HG03066 (cell line): ENCODE measurements around the gene IKZF1.

Source experiments
- ATAC-seq: cut with Tn5 transposase; IDR thresholded peaks from one replicate; pipeline ENCODE4 v1.9.1; 2021; ENCODE audit warnings: low read depth; ENCODE audit not compliant: unreplicated experiment

The IKZF1 gene

DNA sequence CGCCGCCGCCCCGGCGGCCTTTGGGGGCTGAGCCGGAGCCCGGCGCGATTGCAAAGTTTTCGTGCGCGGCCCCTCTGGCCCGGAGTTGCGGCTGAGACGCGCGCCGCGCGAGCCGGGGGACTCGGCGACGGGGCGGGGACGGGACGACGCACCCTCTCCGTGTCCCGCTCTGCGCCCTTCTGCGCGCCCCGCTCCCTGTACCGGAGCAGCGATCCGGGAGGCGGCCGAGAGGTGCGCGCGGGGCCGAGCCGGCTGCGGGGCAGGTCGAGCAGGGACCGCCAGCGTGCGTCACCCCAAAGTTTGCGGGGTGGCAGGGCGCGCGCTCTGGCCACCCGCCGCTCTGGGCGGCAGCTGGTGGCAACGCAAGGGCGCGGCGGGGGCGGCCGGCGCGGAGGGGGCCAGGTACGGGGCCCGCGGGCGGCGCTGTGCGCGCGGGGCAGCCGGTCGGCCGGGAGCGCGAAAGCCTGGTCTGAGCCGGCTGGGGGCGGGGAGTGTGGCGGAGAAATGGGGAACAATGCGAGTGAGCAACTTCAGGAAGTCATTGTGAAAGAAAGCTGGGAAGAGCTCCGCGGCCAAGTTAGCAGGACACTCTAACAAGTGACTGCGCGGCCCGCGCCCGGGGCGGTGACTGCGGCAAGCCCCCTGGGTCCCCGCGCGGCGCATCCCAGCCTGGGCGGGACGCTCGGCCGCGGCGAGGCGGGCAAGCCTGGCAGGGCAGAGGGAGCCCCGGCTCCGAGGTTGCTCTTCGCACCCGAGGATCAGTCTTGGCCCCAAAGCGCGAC, at the start of gene IKZF1:
IKZF1 (plus strand) TSS at position 588 of the 782 bp plus-strand sequence. CDS start 14,346 bp downstream, outside the sequence.
- ATAC-seq = peak; percentile 39

DNA sequence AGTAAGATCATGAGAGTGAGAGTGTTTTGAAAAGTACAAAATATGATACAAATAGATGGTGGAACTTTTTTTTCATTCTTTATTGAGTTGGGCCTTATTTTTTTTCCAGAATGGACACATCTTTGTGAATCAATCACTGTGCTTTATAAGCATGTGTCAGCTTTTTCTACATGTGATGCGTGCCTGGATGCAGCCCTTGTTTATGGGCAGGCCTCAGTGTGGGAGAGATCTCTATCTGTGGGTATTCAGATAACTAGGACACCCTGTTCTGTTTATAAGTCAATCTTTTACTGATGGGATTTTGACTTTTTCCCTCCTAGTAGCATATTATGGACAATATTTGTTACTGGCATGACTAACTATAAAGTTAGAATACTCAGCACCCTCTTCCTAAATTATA, 42.9 kb upstream of the IKZF1 start:
- ATAC-seq = no peak

DNA sequence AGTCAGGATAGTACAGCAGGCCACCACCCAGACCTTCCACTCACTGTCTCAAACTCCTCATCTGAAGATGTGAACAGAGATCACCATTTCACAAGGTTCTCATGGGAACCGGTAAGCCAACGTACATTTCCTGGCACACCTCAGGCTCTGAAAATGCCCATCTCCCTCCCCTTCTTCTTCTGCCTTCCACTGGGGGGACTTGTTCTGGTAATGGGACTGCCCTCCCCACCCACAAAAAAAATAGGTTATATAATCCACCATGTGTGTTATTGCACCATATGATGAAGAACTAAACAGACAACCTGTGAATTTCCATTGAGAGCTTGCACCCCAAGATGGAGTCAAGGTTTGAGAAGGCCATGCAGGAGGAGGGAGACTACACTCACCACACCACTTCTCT, 42.1 kb upstream of the IKZF1 start:
- ATAC-seq = no peak

DNA sequence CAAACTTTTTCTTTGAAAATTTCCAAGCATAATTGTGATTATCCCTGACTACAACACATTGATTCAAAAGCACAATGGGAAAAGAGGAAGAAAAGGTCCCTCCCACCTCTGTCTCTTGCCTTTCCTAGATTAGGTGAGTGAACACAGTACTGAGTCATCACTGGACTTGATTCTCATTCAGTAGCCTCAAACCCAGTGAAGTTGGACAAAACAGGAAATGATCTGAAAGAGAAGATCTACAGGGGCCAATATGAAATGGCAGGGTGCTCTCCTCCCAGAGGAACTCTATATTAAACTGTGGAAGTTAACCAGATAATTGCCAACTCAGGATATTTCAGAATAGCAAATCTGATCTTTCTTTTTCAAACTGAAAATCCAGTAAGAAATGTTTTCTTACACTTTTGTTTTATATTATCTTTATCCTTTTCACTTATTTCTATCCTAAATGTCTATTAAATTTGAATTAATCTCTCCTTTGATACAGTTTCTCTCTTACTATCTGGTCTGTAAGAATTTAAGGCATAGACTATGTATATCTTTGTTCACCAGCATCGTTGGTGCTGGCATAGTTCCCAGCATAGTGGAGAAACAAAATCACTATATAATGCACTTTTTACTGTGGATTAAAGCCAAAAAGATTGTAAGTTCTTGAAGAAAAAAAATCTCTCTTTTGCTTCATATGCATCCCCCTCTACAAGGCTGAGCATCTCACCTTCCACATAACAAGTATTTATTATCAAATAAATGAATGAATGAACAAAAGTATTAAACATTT, 41.4 kb upstream of the IKZF1 start:
- peak; percentile 44 for ATAC-seq

GRCh38 chr7:50264908-50265307, 39.6 kb upstream of the IKZF1 start:
- no peak for ATAC-seq

- ATAC-seq = no peak
Observed at GRCh38 chr7:50265968-50266634, 38.4 kb upstream of the IKZF1 start.

DNA sequence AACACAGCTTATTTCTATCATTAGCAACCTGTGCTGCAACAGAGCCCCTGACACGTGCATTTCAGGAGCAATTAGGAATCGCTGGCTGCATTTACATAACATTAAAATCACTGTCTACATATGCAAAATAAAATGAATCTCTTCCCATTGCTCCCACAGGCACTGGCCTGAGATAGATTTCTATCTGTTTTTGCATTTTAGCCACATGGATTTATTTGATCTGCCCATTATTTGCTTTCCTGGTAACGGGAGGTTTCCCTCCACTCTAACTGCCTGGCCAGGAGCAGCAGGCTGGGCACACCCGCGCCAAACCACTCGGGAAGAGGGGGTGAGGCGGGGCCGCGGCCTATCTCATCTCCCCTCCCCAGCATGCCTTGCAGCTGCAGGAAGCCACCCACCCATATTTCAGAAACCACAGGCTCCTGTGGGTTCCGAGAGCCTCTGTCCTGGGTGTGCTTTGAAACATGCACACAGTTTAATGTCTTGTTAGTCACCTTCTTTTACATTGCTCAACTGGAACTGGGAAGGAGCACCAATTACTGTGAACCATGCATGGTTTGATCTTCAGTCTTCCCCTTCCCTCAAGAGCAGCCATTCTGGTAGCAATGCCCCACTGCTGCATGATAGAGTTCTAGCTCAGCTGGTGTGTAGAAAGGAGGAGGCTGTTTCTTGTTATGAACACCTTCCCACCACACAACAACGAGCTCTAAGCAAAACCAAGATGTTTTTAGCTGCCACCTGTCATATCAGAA, 37.7 kb upstream of the IKZF1 start:
- ATAC-seq = peak; percentile 35

GRCh38 chr7:50267525-50268041, 36.9 kb upstream of the IKZF1 start:
- no peak for ATAC-seq

DNA sequence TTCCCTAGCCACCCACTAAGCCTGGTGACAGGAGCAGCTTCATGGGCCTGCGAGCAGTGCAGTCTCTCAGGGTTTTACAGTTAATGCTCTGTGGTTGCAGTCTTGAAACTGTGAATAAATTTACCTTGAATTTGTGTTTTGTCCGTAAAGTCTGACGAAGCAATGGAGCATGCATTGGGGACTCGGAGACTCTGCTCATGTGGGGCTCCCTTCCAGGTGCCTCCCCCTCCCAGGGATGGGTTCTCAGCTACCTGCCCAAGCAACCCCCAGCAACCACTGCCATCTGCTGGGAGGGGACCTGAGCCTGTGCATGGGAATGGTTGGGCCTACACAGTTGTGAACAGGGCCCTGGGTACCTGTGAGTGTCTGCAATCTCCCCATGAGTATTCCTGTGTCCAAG, 36.3 kb upstream of the IKZF1 start:
- ATAC-seq = peak; percentile 29

GRCh38 chr7:50268990-50269389, 35.5 kb upstream of the IKZF1 start:
- no peak for ATAC-seq

GRCh38 chr7:50270531-50271018, 33.9 kb upstream of the IKZF1 start:
- no peak for ATAC-seq

- ATAC-seq = no peak
Observed at GRCh38 chr7:50272808-50273207, 31.7 kb upstream of the IKZF1 start.

GRCh38 chr7:50273301-50273700, 31.2 kb upstream of the IKZF1 start:
- ATAC-seq = no peak

- no peak for ATAC-seq
Observed at GRCh38 chr7:50273870-50274269, 30.6 kb upstream of the IKZF1 start.

DNA sequence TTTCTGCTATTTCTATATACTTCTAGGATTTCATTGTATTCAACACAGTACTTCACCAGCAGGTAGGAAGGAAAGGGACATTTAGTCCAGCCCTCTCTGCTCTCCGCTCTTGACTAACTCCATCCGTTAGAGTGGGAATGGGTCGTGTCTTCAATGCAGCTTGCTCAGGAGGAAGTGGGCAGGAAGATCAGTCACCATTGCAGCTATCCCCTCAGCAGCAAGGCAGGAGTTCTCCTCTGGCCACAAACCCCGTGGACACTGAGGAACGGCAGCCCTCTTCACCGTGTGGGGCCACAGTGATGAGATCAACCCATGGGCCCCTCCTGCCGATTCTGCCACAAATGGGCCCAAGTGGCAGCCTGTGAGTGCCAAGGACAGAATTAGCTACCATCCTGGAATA, 30.2 kb upstream of the IKZF1 start:
- no peak for ATAC-seq

- no peak for ATAC-seq
Observed at GRCh38 chr7:50275430-50275829, 29.1 kb upstream of the IKZF1 start.

- no peak for ATAC-seq
Observed at GRCh38 chr7:50276483-50276882, 28.0 kb upstream of the IKZF1 start.

- no peak for ATAC-seq
Observed at GRCh38 chr7:50278120-50278519, 26.4 kb upstream of the IKZF1 start.

DNA sequence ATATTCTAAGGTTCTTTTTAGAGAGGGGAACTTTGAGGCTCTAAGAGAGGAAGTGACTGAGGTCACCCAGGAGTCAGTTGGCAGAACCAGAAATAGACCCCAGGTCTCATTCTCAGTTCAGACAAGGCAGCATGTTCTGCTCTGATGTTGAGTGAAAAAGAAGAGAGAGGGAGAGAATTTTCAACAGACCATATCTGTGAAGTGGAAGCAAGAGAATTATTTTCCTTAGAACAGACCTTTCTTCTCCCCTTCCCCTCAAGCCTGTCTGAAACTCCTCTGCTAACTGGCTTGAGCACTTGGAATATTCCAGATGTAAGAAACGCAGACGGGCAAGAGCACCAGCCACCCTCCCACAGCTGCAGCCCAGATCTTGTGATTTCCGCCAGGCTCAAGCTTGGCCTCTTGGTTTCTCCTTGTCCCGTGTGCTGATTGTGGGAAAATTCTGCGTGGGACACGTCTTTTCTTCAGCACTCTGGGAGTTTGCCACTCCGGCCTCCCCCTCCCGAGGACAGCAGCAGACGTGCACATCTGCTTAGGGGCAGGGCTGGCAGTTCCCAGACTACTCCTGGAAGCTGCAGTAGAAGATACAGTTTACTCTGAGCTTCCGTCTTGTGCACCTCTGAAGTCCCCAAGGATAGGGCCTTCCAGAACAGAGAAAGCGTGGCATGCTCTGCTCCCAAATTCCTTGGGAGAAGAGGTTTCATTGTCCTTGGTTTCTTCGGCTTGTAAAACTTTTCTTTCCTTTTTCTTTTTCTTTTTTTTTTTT, 22.7 kb upstream of the IKZF1 start:
- ATAC-seq = peak; percentile 92
